GM21529 (cell line): ENCODE measurements around the gene CHPF2.

Experiments
- ATAC-seq: cut with Tn5 transposase; IDR thresholded peaks from one replicate; pipeline ENCODE4 v1.9.1; 2021; ENCODE audit not compliant: unreplicated experiment

CHPF2 gene

GRCh38 chr7:151282111-151282510 lies 49.8 kb downstream of the CHPF2 start:
- no peak for ATAC-seq

GRCh38 chr7:151283302-151283701 lies 51.0 kb downstream of the CHPF2 start:
- no peak for ATAC-seq

GRCh38 chr7:151286148-151286547 lies 53.9 kb downstream of the CHPF2 start:
- ATAC-seq, result no peak
